ENCODE results near the gene ABCC4.

ABCC4 gene

GRCh38 chr13:95260031-95260525 is 41.2 kb downstream of the ABCC4 start:
- no peak for DNase-seq (ENCODE audit: low read depth, low spot score)

- no peak for DNase-seq (ENCODE audit: low read depth, low spot score)
These were observed 42.5 kb downstream of the ABCC4 start for GRCh38 chr13:95258619-95259194.

DNA sequence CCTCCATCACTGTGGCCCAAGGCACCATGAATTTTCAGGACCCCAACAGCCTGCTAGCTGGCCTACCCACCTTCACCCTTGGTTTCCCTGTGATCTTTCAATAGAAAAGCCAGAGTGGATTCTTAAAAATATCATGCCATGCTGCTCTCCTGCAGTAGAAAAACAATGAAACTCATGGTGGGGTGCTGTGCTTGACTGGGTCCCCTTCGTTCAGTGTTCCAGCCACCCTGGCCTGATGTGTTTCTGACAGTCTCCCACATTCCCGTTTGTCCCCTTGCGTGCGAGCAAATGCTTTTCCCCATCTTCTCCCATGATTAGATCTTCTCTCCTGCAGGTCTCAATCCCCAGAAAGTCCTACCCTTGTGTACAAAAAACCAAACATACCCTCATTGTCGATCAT is 43.2 kb downstream of the ABCC4 start:
- DNase-seq (ENCODE audit: low read depth, low spot score), result no peak

GRCh38 chr13:95256091-95256490 is 45.2 kb downstream of the ABCC4 start:
- no peak for DNase-seq (ENCODE audit: low read depth, low spot score)

- DNase-seq (ENCODE audit: low read depth, low spot score), result no peak
These were observed 46.0 kb downstream of the ABCC4 start for GRCh38 chr13:95255072-95255732.

GRCh38 chr13:95254339-95254738 is 46.9 kb downstream of the ABCC4 start:
- no peak for DNase-seq (ENCODE audit: low read depth, low spot score)

DNA sequence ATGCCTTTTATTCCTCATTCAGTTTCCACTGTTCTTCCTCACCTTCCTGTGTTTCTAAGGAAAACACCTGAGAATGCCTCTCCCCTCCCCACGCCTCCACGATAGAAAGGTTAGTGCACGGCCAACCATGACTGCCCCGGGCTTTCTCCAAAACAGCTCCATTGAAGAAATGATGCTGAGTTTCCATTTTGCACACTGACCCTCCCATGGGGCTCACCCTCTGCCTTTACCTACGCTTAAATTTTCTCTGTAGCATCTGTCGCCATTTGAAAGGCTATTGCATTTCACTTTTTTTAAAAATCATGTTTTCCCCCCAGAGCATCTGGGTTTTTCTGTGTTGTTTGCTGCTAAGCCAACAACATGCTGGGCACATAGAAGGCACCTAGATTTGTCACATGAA is 48.2 kb downstream of the ABCC4 start:
- no peak for DNase-seq (ENCODE audit: low read depth, low spot score)

DNA sequence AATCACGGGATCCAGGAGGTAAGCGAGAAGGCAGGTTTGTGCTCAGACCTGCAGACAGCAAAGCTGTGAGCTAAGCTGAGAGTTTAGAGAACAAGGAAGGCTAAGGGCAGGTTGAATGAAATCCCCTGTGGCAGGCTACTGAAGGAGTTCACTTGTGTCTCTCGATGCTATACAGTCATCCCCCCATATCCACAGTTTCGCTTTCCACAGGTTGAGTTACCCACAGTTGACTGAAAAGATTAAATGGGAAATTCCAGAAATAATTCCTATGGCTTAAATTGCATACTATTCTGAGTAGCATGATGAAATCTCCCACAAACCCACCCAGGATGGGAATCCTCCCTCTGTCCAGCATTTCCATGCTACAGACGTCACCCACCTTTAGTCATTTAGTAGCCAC is 49.6 kb downstream of the ABCC4 start:
- no peak for DNase-seq (ENCODE audit: low read depth, low spot score)

GRCh38 chr13:95250961-95251360 is 50.3 kb downstream of the ABCC4 start:
- DNase-seq (ENCODE audit: low read depth, low spot score), result no peak

GRCh38 chr13:95248953-95249352 is 52.3 kb downstream of the ABCC4 start:
- no peak for DNase-seq (ENCODE audit: low read depth, low spot score)

DNA sequence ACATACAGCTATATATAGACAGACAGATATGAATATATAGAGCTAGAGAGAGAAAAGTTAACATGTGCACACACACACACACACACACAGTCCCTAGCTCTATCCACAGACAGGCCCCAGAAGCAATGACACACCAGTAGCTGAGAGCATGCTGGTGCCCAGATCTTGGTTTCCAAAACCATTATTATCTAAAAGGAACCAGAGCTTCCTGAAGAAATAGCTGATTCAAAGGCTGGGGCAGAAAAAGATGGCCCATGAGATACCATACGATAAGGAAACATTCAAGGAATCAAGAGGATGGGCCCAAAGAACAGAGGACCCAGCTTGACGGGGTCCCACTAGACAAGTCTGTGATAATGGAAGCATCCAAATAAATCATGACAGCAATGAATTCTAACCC is 53.4 kb downstream of the ABCC4 start:
- DNase-seq (ENCODE audit: low read depth, low spot score), result no peak

DNA sequence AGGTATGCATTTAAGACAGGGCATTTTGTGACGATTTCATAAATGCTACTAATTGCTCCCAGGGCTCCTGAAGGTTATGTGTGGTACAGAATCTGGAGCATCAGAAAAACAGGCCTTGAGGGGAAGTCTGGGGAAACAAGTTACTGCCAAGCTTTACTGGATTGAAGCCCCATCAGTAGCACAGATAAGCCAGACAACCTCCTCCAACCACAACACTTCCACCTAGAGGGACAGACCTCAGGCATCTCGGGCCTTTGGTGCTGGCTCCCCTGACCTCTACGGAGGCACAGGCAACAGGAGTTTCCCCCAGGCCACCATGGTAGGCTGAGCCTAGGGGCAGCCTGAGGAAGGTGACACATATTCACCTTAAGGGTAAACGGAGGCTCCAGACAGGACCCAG is 54.1 kb downstream of the ABCC4 start:
- no peak for DNase-seq (ENCODE audit: low read depth, low spot score)

GRCh38 chr13:95246292-95247082 is 54.8 kb downstream of the ABCC4 start:
- DNase-seq (ENCODE audit: low read depth, low spot score), result no peak

DNA sequence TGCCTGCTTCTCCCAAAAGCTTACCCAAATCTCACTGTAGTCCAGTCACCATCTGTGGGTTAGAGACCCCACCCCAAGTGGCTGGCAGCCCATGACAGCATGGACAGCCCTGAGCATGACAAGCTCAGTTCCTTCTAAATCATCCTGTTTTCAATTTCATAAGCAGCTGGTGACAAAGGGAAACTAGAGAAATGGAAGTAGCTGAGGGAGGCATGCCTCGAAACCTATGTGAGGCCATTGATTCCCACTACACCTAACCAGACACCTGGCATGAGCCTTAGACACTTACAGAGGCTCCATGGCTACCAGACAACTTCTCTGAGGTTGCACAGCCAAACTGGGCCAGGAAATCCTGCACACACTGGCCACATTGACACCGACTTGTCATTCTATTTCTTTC is 56.2 kb downstream of the ABCC4 start:
- DNase-seq (ENCODE audit: low read depth, low spot score), result no peak

GRCh38 chr13:95243207-95243606 is 58.0 kb downstream of the ABCC4 start:
- DNase-seq (ENCODE audit: low read depth, low spot score), result no peak

GRCh38 chr13:95241321-95241720 is 59.9 kb downstream of the ABCC4 start:
- DNase-seq (ENCODE audit: low read depth, low spot score), result no peak

DNA sequence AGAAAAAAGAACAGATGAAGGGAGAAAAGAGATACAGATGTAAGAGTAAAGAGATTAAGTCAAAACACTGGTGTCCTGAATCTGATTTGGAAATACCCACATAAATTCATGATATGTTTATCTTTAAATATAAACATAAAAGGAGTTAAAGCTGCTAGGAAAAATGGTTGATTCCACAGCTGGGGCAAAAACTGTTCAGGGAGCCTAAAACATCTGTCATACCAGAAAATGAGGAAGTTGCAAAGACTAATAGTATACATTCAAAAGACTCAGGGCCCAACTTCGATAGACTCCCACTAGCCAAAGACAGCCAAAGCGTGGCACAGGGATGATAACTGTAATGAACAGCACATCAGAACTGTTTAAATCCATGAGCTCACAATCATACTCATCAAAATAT is 62.0 kb downstream of the ABCC4 start:
- DNase-seq (ENCODE audit: low read depth, low spot score), result no peak

DNA sequence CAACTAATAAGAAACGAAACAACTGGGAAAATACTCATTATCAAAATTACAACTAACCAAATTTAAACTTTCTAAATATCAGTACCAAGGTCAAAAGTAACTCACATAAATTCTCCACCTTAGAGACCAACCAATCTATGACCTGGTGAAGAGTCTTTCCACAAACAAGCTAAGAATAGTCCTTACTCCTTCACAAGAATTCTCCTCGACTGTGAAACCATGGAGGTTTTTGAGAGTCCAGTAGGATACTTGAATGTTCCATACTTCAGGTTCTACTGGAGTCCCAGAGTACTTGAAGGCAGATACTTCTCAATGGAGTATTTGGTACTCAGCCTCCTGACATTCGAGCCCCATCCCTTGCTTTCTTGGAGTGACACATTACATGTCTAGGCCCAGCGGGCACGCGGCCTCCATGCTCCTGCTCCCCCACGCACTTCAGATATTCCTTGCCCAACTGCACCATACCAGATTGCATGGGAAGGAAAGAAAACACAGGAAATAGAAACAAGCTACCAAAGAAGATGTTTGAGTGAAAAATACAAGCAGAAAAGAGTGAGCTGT is 63.9 kb downstream of the ABCC4 start:
- no peak for DNase-seq (ENCODE audit: low read depth, low spot score)

GRCh38 chr13:95236774-95237173 is 64.5 kb downstream of the ABCC4 start:
- no peak for DNase-seq (ENCODE audit: low read depth, low spot score)

DNA sequence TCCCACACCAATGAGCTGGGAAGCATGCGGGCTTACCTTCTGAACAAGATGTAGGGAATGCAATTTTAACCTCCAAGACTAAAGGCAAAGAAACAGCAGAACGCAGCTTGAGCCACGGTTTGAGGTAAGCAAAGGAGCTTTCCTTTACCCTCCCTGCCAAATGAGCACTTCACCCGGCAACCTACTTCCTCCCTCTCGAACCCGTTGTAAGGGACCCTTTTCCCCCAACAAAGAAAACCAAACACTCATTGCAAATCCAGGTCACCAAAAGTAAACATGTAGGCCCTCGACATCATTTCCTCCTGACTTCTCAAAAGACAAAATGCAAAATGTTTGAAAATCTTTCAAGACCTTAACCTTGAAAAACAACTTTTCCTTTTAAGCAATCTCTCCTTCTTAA is 65.3 kb downstream of the ABCC4 start:
- DNase-seq (ENCODE audit: low read depth, low spot score), result no peak

DNA sequence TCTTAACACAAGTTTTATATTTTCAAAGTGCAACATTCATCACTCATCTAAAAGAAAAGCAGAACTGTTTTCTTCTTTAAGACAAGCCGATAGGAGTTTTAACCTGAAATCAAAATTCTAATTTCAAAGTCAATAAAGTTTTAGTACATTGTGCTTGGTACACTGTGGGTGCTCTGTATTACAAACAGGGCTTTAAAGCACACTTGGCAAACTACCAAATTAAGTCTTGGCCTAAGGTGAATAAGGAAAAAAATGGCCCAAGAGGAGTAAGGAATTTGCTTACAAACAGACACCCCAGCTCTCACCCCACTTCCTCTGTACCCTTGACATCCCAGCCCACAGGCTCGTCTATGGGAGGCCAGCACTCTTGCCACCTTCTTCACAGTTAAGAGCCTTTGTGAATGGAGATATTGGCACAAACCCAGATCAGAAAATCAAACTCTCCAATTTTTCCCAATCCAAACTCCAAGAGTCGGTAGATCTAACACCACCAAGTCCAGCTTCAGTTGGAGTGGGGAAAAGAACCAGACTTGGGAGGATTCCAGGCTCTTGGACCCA is 66.0 kb downstream of the ABCC4 start:
- DNase-seq (ENCODE audit: low read depth, low spot score), result no peak

GRCh38 chr13:95234242-95234641 is 67.0 kb downstream of the ABCC4 start:
- DNase-seq (ENCODE audit: low read depth, low spot score), result no peak
